Hippocampal formation (tissue), 2 donors: ENCODE results near the gene ZBTB7C.

ENCODE experiments used
- DNase-seq, 2 donors: peaks; one replicate each; lab custom pipeline; 2025; lab: John Stamatoyannopoulos, UW

The ZBTB7C gene

GRCh38 chr18:48021273-48021914, 387.8 kb downstream of the ZBTB7C start:
- no peak for DNase-seq

DNA sequence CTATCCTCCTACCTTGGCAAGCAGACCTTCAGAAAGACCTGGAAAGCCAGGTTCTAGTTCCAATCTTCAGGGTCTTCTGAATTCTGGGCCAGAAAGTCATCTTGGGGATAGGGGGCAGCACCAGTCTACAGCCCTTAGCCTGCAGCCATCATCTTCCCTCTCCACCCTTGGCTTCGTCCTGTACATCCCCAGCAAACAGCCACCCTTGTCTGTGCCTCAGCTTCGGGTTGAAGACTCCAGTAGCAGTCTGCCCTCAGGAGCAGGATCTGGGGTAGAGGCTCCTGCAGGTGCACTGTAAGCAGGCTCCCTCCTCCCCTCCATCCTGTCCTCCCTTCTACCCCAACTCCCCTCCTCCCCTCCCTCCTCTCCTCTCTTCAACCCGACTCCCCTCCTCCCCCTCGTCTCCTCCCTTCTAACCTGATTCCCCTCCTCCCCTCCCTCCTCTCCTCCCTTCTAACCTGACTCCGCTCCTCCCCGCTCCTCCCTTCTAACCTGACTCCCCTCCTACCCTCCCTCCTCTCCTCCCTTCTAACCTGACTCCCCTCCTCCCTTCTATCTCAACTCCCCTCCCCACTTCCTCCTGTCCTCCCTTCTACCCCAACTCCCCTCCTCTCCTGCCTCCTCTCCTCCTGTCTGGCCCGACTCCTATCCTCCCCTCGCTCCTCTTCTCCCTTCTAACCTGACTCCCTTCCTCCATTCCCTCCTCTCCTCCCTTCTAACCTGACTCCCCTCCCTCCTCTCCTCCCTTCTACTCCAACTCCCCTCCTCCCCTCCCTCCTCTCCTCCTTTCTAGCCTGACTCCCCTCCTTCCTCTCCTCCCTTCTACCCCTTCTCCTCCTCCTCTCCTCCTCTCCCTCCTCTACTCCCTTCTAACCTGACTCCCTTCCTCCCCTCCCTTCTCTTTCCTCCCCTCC, 388.6 kb downstream of the ZBTB7C start:
- no peak for DNase-seq

GRCh38 chr18:48019557-48020325, 389.4 kb downstream of the ZBTB7C start:
- no peak for DNase-seq

GRCh38 chr18:48018851-48019250, 390.3 kb downstream of the ZBTB7C start:
- no peak for DNase-seq

- no peak for DNase-seq
These were observed 391.5 kb downstream of the ZBTB7C start for GRCh38 chr18:48017635-48018034.

DNA sequence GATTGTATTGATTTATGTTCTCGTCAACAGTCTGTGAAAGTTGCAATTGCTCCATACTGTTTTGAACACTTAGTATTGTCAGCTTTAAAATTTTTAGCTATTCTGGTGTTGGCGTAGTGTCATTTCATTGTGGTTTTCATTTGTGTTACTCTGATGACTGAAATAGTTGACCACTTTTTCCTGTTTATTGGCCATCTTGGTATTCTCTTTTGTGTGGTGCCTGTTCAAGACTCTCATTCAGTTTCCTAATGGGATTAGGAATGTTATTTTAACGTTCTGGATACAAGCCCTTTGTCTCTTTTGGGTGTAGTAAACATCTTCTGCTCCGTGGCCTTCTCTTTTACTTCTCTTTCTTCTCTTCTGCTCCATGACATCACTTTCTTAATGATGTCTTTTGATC, 396.0 kb downstream of the ZBTB7C start:
- no peak for DNase-seq

DNA sequence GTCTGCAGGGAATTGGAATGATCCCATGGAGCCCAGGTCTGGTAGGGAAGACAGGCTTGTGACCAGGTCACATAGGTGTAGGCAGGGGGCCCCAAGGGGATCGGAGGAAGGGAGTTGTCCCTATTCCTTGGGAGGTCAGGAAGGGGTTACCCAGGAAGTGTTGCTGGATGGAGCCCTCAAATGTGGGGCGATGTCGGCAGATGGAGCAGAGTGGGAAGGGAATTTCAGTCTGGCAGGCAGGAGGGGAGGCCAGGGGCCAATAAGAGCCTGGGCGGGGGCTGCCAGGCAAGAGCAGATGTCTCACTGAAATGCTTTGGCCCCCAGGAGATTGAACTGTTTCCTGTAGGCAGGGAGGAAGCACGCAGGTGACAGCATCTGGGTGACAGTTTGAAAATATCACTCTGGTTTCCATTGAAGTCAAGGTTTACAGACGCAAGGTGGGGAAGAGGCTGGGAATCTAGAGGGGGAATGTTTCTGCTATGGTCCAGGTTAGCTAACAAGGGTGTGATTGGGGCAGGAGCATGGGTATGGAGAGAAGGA, 397.2 kb downstream of the ZBTB7C start:
- no peak for DNase-seq

GRCh38 chr18:48010264-48010663, 398.9 kb downstream of the ZBTB7C start:
- DNase-seq: no peak

- no peak for DNase-seq
These were observed 400.0 kb downstream of the ZBTB7C start for GRCh38 chr18:48009116-48009745.

DNA sequence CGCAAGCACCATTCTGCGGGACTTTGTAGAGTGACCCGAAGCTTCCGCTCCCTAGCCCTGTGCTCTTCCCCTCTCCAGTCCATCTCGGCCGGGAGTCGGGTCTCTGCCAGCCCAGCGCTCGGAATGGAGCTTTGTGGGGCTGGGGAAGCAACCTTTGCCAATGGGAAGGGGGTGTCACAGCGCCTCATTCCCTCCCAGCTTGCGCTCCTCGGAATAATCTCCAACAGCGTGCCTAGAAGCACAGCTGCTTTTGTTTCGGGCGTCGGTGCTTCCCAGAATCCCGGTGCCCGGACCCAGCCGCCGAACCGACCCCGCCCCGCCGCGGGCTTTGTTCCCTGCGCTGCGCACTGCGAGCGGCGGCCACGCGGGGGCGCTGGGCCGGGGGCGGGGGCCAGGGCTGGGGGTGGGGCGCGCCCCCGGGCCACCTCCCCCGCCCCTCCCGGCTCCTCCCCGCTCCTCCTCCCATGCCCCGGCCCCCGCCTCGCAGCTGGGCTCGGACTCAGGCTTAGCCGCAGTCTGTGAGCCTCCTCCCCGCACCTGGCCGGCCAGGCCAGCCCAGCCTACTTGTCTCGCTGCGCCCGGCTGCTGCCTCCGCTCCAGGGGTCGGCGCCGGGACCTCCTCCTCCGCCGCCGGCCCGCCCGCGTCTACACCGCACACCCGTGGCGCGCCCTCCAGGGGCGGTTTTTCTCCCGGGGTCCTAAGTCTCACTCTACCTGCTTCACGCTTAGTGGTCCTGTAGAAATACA, 401.1 kb downstream of the ZBTB7C start:
- peak in 1 of 2 donors; percentile 38 for DNase-seq

DNA sequence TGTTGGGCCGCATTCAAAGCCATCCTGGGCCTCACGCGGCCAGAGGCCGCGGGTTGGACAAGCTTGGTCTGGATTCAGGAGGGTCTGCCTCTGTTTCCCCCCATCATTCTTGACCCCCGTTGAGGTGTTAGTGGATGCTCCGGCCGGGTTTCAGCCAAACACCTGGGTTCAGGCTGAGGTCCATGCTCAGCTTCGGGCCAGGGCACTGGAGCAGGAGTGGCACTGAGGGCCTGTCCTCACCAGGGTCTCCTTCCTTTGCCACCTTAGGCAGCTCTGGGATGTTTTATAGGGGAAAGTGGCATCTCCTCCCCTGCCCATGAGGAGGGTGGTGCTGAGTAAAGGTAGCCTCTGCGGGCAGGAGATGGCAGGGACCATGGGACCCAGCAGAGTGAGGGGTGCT, 401.8 kb downstream of the ZBTB7C start:
- no peak for DNase-seq

GRCh38 chr18:48006415-48007175, 402.6 kb downstream of the ZBTB7C start:
- DNase-seq: no peak

GRCh38 chr18:48004577-48004976, 404.6 kb downstream of the ZBTB7C start:
- DNase-seq: no peak

GRCh38 chr18:48003426-48004349, 405.5 kb downstream of the ZBTB7C start:
- no peak for DNase-seq

DNA sequence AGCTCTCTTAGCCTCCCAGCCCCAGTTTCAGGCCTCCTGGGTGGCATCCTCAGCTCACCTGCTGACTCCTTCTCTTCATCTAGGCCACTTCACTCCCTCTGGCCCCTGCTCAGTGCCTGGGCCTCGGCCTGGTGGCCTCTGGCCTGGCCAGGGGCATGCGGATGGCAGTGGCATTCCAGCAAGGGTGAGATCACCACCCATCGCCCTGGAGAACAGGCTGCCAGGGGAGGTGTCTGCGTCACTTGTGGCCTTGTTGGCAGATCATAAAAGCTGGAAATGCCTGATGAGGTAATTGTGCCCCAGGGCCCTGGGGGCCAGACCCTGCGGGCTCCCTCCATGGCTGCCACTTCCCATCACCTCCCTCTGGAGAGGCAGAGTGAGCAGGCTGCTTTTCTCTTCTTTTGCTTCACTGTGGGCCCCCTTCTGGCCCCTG, 406.2 kb downstream of the ZBTB7C start:
- no peak for DNase-seq

DNA sequence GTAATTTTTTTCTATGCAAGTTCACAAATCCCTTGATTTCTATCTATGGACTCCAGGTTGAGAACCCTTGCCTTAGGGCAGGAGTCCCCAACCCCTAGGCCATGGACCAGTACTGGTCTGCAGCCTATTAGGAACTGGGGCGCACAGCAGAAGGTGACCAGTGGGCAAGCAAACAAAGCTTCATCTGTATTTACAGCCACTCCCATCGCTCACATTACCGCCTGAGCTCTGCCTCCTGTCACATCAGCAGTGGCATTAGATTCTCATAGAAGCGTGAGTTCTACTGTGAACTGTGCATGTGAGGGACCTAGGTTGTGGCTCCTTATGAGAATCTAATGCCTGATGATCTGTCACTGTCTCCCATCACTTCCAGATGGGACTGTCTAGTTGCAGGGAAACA, 408.5 kb downstream of the ZBTB7C start:
- no peak for DNase-seq

GRCh38 chr18:47999801-48000248, 409.4 kb downstream of the ZBTB7C start:
- DNase-seq: no peak

DNA sequence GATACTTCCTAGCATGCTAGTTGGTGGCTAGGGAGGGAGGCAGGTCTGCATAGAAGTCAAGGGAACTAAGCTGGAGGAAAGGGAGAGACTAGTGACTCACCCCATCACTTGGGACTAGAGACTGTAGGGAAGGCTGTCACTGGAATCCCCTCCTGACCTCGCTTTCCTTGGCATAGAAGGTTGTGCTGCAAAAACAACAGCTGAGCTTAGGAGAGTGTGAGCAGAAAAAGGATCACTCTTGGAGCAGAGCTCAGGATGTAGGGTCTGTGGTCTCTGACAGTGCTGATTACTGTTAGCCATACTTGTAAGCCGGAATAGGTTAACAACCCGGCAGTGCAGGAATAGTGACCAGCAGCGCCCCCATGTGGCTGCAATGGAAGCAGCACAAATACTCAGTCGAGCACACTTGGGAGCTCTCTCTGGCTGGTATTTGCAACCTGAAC, 411.8 kb downstream of the ZBTB7C start:
- no peak for DNase-seq

GRCh38 chr18:47996091-47996541, 413.1 kb downstream of the ZBTB7C start:
- DNase-seq: no peak
